Femur (tissue), 1 donor: ENCODE results near the gene TEDC2.
"Not testable (repeated sequence)": the region's sequence is repeated elsewhere in the genome, so short reads cannot be mapped to it uniquely, and the experiment has no call there.

ENCODE experiments used
- DNase-seq: peaks from one replicate; pipeline ENCODE4 v3.0.0-alpha.2; 2017

Gene TEDC2

GRCh38 chr16:2439598-2439997 lies 20.3 kb upstream of the TEDC2 start:
- DNase-seq: no peak

GRCh38 chr16:2441143-2441804 lies 18.6 kb upstream of the TEDC2 start:
- DNase-seq: not testable (repeated sequence)

- no peak for DNase-seq
These were observed 16.4 kb upstream of the TEDC2 start for GRCh38 chr16:2443555-2443954.

GRCh38 chr16:2447920-2448583 lies 11.9 kb upstream of the TEDC2 start:
- no peak for DNase-seq

GRCh38 chr16:2449118-2449517 lies 10.8 kb upstream of the TEDC2 start:
- no peak for DNase-seq

GRCh38 chr16:2450535-2450934 lies 9.4 kb upstream of the TEDC2 start:
- DNase-seq: no peak

- DNase-seq: no peak
These were observed 8.9 kb upstream of the TEDC2 start for GRCh38 chr16:2450975-2451381.

- no peak for DNase-seq
These were observed 8.0 kb upstream of the TEDC2 start for GRCh38 chr16:2451851-2452320.

- no peak for DNase-seq
These were observed 7.3 kb upstream of the TEDC2 start for GRCh38 chr16:2452650-2453049.

GRCh38 chr16:2455081-2455845 lies 4.6 kb upstream of the TEDC2 start:
- no peak for DNase-seq

GRCh38 chr16:2456551-2457153 lies 3.3 kb upstream of the TEDC2 start:
- DNase-seq: no peak

GRCh38 chr16:2457267-2457666 lies 2.6 kb upstream of the TEDC2 start:
- no peak for DNase-seq

- DNase-seq: no peak
These were observed 2.0 kb upstream of the TEDC2 start for GRCh38 chr16:2457946-2458345.

GRCh38 chr16:2458887-2459646 lies 842 bp upstream of the TEDC2 start:
- DNase-seq: no peak

GRCh38 chr16:2460391-2460713 lies 443 bp downstream of the TEDC2 start:
- DNase-seq: no peak

- no peak for DNase-seq
These were observed 1.0 kb downstream of the TEDC2 start for GRCh38 chr16:2460916-2461315.

GRCh38 chr16:2462031-2462866 lies 2.3 kb downstream of the TEDC2 start:
- no peak for DNase-seq

- DNase-seq: no peak
These were observed 4.4 kb downstream of the TEDC2 start for GRCh38 chr16:2464333-2464732.

GRCh38 chr16:2465653-2466415 lies 5.9 kb downstream of the TEDC2 start:
- no peak for DNase-seq

GRCh38 chr16:2466667-2467527 lies 7.0 kb downstream of the TEDC2 start:
- DNase-seq: no peak
